HepG2 (cell line): ENCODE measurements around the gene DIAPH1. TPM values are rescaled to one million over a fixed set of nuclear protein-coding genes. Genes with fewer than 3 reads are reported as not detected.

Experiments used
- FOSL1 ChIP-seq: sonication (generic); formaldehyde crosslinking; IDR thresholded peaks from 2 replicates; pipeline ENCODE4 v1.9.0; 2021; ENCODE audit warnings: missing genetic modification reagents, borderline replicate concordance
- GTF3A ChIP-seq: sonication (generic); formaldehyde crosslinking; conservative IDR thresholded peaks from 2 replicates; pipeline ENCODE4 v1.4.0; 2020; ENCODE audit warnings: mild to moderate bottlenecking, missing genetic modification reagents
- HNF4G ChIP-seq, 2 experiments: sonication (generic) in 1 of 2; formaldehyde crosslinking in 1 of 2; IDR thresholded peaks; 2 replicates each; pipeline versions ENCODE4 v1.4.0 to v1.6.1; 2011 to 2020; ENCODE audit warnings: borderline replicate concordance in 2 of 2, low read depth in 2 of 2, mild to moderate bottlenecking in 2 of 2, low read length in 1 of 2, missing genetic modification reagents in 1 of 2, moderate library complexity in 1 of 2
- HNRNPL ChIP-seq: fragments of 200-400 bp; formaldehyde crosslinking; IDR thresholded peaks from 2 replicates; pipeline ENCODE4 v1.6.1; 2017; ENCODE audit warnings: mild to moderate bottlenecking, low read depth, low read length
- MAZ ChIP-seq, 2 experiments: sonication (generic) in 1 of 2; formaldehyde crosslinking in 1 of 2; IDR thresholded peaks; 2 replicates each; pipeline versions ENCODE4 v1.5.0 to v1.6.1; 2012 to 2020; ENCODE audit warnings: low read depth in 2 of 2, mild to moderate bottlenecking in 2 of 2, borderline replicate concordance in 1 of 2, improper control_type of control experiment in 1 of 2, low read length in 1 of 2, missing genetic modification reagents in 1 of 2, moderate library complexity in 1 of 2
- PRPF4 ChIP-seq: fragments of 200-400 bp; formaldehyde crosslinking; IDR thresholded peaks from 2 replicates; pipeline ENCODE4 v1.6.1; 2016; ENCODE audit warnings: low read length, low read depth; ENCODE audit not compliant: poor library complexity, severe bottlenecking
- SMAD3 ChIP-seq: sonication (generic); formaldehyde crosslinking; IDR thresholded peaks from 2 replicates; pipeline ENCODE4 v1.4.0; 2020; ENCODE audit warnings: missing genetic modification reagents
- ZNF329 ChIP-seq: sonication (generic); formaldehyde crosslinking; IDR thresholded peaks from 2 replicates; pipeline ENCODE4 v1.9.0; 2021; ENCODE audit warnings: low read depth, mild to moderate bottlenecking, missing genetic modification reagents
- ZNF605 ChIP-seq: sonication (generic); formaldehyde crosslinking; IDR thresholded peaks from 2 replicates; pipeline ENCODE4 v1.8.0; 2022; ENCODE audit warnings: mild to moderate bottlenecking, missing genetic modification reagents
- ZNF709 ChIP-seq: sonication (generic); formaldehyde crosslinking; IDR thresholded peaks from 2 replicates; pipeline ENCODE4 v1.5.0; 2020; ENCODE audit warnings: mild to moderate bottlenecking, missing genetic modification reagents
- polyA plus RNA-seq, 8 experiments: library from polyadenylated mRNA; depleted of rRNA in 3 of 8; stranded (reverse) in 7 of 8; unstranded in 1 of 8; fragments of >200 nt; fragmentation: Illumina TruSeq in 4 of 8; extraction: Trizol in 4 of 8; gene quantifications; 2 replicates each; pipeline versions ENCODE4 v1.2.1 to v1.2.3, GENCODE V29; 2011 to 2016; ENCODE audit warnings: low read depth in 4 of 8, missing spikeins in 1 of 8, mixed read lengths in 1 of 8; ENCODE audit not compliant: insufficient read depth in 1 of 8
- total RNA-seq, 5 experiments: library from RNA; depleted of rRNA; stranded (reverse); fragments of >200 nt; fragmentation: Illumina TruSeq; extraction: Trizol; gene quantifications; 2 replicates each; pipeline ENCODE4 v1.2.3, GENCODE V29; 2016; ENCODE audit warnings: low read depth in 1 of 5
- TF ChIP-seq, protein P1 (sequence below): sonication (generic); formaldehyde crosslinking; IDR thresholded peaks from 2 replicates; pipeline ENCODE4 v1.8.0; 2022; ENCODE audit warnings: mild to moderate bottlenecking, missing genetic modification reagents, moderate library complexity
- TF ChIP-seq, protein P2 (sequence below): sonication (generic); formaldehyde crosslinking; IDR thresholded peaks from 2 replicates; pipeline ENCODE4 v1.4.0; 2020; ENCODE audit warnings: mild to moderate bottlenecking, missing genetic modification reagents
- TF ChIP-seq, protein P3 (sequence below): sonication (generic); formaldehyde crosslinking; IDR thresholded peaks from 2 replicates; pipeline ENCODE4 v1.4.0; 2020; ENCODE audit warnings: missing genetic modification reagents
- TF ChIP-seq, protein P4 (sequence below): sonication (generic); formaldehyde crosslinking; IDR thresholded peaks from 2 replicates; pipeline ENCODE4 v1.4.0; 2020; ENCODE audit warnings: missing genetic modification reagents, borderline replicate concordance
- TF ChIP-seq, protein P5 (sequence below): sonication (generic); formaldehyde crosslinking; IDR thresholded peaks from 2 replicates; pipeline ENCODE4 v1.4.0; 2020; ENCODE audit warnings: missing genetic modification reagents, mild to moderate bottlenecking, borderline replicate concordance

Gene DIAPH1
- total and polyA plus RNA-seq, 2 of the 13 experiments (the other 11 are each of a cell fraction or from before 2014, with no cell fraction given): 25.1 to 33.9 TPM

DNA sequence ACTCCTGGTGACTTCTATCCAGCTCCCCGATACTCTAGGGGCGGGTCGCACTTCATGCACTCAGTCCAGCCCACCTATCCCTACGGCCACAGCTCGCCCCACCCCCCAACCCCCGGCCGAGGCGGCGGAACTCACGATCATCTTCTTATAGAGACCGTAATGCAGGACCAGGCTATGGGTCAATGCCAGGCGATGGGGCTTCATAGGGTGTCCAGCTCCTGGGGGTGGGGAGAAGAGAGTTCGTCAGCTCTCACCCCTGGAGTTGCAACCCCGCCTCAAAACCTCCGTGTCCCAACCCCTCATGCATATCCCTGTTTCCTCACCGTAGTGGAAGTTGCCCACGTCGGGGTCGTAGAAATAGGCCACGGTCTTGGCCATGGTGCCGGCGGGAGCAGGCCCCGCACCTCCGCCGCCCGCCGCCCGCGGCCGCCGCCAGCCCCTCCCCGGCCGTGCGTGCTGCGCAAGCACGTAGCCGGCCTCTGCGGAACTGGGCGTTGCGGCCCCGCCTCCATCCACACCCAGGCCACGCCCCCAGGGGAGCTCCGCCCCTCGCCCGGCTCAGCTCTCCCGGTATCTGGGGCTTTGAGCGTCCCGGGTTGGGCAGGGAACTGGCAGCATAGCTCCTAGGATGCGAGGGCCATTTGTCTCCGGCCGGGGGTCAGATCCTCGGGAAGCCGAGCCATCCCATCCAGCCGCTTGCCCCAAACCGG, 17.8 kb upstream of the DIAPH1 start, which contains the start of the genes HDAC3 and RELL2 (continued):
- TF ChIP-seq, protein P1, sequence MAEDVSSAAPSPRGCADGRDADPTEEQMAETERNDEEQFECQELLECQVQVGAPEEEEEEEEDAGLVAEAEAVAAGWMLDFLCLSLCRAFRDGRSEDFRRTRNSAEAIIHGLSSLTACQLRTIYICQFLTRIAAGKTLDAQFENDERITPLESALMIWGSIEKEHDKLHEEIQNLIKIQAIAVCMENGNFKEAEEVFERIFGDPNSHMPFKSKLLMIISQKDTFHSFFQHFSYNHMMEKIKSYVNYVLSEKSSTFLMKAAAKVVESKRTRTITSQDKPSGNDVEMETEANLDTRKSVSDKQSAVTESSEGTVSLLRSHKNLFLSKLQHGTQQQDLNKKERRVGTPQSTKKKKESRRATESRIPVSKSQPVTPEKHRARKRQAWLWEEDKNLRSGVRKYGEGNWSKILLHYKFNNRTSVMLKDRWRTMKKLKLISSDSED: no peak
- TF ChIP-seq, protein P2, sequence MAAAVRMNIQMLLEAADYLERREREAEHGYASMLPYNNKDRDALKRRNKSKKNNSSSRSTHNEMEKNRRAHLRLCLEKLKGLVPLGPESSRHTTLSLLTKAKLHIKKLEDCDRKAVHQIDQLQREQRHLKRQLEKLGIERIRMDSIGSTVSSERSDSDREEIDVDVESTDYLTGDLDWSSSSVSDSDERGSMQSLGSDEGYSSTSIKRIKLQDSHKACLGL: peak; percentile 18; the same call in 1 of the 2 replicates
- TF ChIP-seq MAZ (IDR thresholded peaks at IDR 0.05; ENCODE audit: borderline replicate concordance, low read depth, low read length) (peak; percentile 68; the same call in 1 of the 2 replicates), MAZ (CRISPR knock-in tag; IDR thresholded peaks at IDR 0.05; ENCODE audit: low read depth) (peak; percentile 42; the same call in 1 of the 2 replicates), ZNF605 (CRISPR knock-in tag) (no peak), FOSL1 (no peak), HNF4G (IDR thresholded peaks at IDR 0.05; ENCODE audit: borderline replicate concordance, low read depth, low read length) (no peak), HNF4G (CRISPR knock-in tag; IDR thresholded peaks at IDR 0.05; ENCODE audit: borderline replicate concordance, low read depth) (no peak), HNRNPL (0 out of 2 replicates have a peak, but pooled peaks have one; percentile 34), ZNF709 (no peak; the same call in none of the 2 replicates), ZNF329 (CRISPR knock-in tag) (no peak), PRPF4 (no peak), SMAD3 (no peak), GTF3A (CRISPR knock-in tag) (0 out of 2 replicates have a peak, but pooled peaks have one; percentile 58)
- TF ChIP-seq, protein P3, sequence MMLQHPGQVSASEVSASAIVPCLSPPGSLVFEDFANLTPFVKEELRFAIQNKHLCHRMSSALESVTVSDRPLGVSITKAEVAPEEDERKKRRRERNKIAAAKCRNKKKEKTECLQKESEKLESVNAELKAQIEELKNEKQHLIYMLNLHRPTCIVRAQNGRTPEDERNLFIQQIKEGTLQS (CRISPR knock-in tag): no peak
- TF ChIP-seq, protein P4, sequence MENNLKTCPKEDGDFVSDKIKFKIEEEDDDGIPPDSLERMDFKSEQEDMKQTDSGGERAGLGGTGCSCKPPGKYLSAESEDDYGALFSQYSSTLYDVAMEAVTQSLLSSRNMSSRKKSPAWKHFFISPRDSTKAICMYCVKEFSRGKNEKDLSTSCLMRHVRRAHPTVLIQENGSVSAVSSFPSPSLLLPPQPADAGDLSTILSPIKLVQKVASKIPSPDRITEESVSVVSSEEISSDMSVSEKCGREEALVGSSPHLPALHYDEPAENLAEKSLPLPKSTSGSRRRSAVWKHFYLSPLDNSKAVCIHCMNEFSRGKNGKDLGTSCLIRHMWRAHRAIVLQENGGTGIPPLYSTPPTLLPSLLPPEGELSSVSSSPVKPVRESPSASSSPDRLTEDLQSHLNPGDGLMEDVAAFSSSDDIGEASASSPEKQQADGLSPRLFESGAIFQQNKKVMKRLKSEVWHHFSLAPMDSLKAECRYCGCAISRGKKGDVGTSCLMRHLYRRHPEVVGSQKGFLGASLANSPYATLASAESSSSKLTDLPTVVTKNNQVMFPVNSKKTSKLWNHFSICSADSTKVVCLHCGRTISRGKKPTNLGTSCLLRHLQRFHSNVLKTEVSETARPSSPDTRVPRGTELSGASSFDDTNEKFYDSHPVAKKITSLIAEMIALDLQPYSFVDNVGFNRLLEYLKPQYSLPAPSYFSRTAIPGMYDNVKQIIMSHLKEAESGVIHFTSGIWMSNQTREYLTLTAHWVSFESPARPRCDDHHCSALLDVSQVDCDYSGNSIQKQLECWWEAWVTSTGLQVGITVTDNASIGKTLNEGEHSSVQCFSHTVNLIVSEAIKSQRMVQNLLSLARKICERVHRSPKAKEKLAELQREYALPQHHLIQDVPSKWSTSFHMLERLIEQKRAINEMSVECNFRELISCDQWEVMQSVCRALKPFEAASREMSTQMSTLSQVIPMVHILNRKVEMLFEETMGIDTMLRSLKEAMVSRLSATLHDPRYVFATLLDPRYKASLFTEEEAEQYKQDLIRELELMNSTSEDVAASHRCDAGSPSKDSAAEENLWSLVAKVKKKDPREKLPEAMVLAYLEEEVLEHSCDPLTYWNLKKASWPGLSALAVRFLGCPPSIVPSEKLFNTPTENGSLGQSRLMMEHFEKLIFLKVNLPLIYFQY (CRISPR knock-in tag): no peak
- TF ChIP-seq, protein P5, sequence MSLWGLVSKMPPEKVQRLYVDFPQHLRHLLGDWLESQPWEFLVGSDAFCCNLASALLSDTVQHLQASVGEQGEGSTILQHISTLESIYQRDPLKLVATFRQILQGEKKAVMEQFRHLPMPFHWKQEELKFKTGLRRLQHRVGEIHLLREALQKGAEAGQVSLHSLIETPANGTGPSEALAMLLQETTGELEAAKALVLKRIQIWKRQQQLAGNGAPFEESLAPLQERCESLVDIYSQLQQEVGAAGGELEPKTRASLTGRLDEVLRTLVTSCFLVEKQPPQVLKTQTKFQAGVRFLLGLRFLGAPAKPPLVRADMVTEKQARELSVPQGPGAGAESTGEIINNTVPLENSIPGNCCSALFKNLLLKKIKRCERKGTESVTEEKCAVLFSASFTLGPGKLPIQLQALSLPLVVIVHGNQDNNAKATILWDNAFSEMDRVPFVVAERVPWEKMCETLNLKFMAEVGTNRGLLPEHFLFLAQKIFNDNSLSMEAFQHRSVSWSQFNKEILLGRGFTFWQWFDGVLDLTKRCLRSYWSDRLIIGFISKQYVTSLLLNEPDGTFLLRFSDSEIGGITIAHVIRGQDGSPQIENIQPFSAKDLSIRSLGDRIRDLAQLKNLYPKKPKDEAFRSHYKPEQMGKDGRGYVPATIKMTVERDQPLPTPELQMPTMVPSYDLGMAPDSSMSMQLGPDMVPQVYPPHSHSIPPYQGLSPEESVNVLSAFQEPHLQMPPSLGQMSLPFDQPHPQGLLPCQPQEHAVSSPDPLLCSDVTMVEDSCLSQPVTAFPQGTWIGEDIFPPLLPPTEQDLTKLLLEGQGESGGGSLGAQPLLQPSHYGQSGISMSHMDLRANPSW (CRISPR knock-in tag): no peak
